ENCODE results near the gene SCAF8. TPM values are rescaled to one million over a fixed set of nuclear protein-coding genes. Genes with fewer than 3 reads are reported as not detected.
"Not testable (repeated sequence)": the region's sequence is repeated elsewhere in the genome, so short reads cannot be mapped to it uniquely, and the experiment has no call there.

Gene SCAF8
- total RNA-seq, 1 experiment from 2014 or later: 49.5 TPM

DNA sequence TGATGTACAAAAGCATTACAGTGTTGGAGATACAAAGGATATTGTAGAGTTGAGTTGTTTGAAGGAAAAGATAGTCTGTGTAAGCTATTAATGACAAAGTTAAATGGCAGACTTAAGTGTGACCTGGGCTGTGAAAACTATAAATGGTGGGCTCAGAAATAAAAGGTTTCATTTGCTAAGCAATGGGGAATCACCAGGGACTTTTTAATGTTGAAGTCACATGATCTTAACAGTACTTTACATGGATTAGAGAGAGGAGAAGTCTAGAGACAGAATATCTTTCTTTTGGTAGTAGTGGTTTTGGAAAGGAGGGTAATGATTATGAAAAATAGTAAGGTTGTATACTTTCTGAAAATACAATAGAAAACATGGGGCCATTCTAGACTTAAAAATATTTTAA lies 67.1 kb downstream of the SCAF8 start:
- Histone ChIP-seq H3K9me3 (ENCODE audit: low read depth, low read length, poor library complexity, severe bottlenecking) (no peaks in the 10 kb centered on the region), H3K27ac (ENCODE audit: low read depth, low read length, poor library complexity, severe bottlenecking) (no peak overlapping the region), H3K27me3 (replicated peaks; ENCODE audit: insufficient read depth, low read depth, low read length, poor library complexity) (no peaks in the 10 kb centered on the region), H3K4me1 (ENCODE audit: insufficient read depth, low read length, poor library complexity, severe bottlenecking) (no peaks in the 10 kb centered on the region), H3K4me3 (ENCODE audit: low read depth, low read length, poor library complexity, severe bottlenecking) (no peak overlapping the region), H3K36me3 (ENCODE audit: insufficient read depth, low read length, poor library complexity, severe bottlenecking) (peaks cover 36% of the 10 kb centered on the region)
- ChIA-PET POLR2A (ENCODE audit: low non-redundant PET) (no interaction called here), CTCF (no interaction called here)
- no TSS peak for BruUV-seq (replicated peaks)
- intact Hi-C loops (cut with micrococcal nuclease; ENCODE audit: unreplicated experiment): no loop called here
- TF ChIP-seq, protein P1, sequence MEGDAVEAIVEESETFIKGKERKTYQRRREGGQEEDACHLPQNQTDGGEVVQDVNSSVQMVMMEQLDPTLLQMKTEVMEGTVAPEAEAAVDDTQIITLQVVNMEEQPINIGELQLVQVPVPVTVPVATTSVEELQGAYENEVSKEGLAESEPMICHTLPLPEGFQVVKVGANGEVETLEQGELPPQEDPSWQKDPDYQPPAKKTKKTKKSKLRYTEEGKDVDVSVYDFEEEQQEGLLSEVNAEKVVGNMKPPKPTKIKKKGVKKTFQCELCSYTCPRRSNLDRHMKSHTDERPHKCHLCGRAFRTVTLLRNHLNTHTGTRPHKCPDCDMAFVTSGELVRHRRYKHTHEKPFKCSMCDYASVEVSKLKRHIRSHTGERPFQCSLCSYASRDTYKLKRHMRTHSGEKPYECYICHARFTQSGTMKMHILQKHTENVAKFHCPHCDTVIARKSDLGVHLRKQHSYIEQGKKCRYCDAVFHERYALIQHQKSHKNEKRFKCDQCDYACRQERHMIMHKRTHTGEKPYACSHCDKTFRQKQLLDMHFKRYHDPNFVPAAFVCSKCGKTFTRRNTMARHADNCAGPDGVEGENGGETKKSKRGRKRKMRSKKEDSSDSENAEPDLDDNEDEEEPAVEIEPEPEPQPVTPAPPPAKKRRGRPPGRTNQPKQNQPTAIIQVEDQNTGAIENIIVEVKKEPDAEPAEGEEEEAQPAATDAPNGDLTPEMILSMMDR (conservative IDR thresholded peaks at IDR 0.05; ENCODE audit: low read depth, low read length): no peak
- TF ChIP-seq EZH2 (IDR thresholded peaks at IDR 0.05; ENCODE audit: borderline replicate concordance, low read depth, low read length, poor library complexity, severe bottlenecking): no peak
- no peak for DNase-seq (ENCODE audit: low spot score)

- ChIA-PET CTCF (interaction anchor here (1.5 to 3.1 kb wide), 2 partner anchors 100 to 130 kb away, joined by 6 to 24 read pairs; no protein-coding TSS in a partner anchor), POLR2A (ENCODE audit: low non-redundant PET) (interaction anchor here (0.7 to 0.9 kb wide), 2 partner anchors 130 to 363 kb away, joined by 3 to 7 read pairs; no protein-coding TSS in a partner anchor)
- BruUV-seq (replicated peaks): no TSS peak
Observed at GRCh38 chr6:154805288-154805911, 72.2 kb downstream of the SCAF8 start.

GRCh38 chr6:154806804-154807203 lies 73.6 kb downstream of the SCAF8 start:
- H3K27me3 ChIP-seq (replicated peaks; ENCODE audit: insufficient read depth, low read depth, low read length, poor library complexity): no peaks in the 10 kb centered on the region
- no peak overlapping the region for H3K4me3 ChIP-seq (ENCODE audit: low read depth, low read length, poor library complexity, severe bottlenecking)
- no peak for TF ChIP-seq EZH2 (IDR thresholded peaks at IDR 0.05; ENCODE audit: borderline replicate concordance, low read depth, low read length, poor library complexity, severe bottlenecking)
- TF ChIP-seq, protein P1 (conservative IDR thresholded peaks at IDR 0.05; ENCODE audit: low read depth, low read length): no peak
- DNase-seq (ENCODE audit: low spot score): no peak
- POLR2A ChIA-PET (ENCODE audit: low non-redundant PET): interaction anchor here (0.6 kb wide), 1 partner anchor 234 kb away, joined by 11 read pairs; no protein-coding TSS in a partner anchor
- peaks cover 93% of the 10 kb centered on the region for H3K36me3 ChIP-seq (ENCODE audit: insufficient read depth, low read length, poor library complexity, severe bottlenecking)
- no peaks in the 10 kb centered on the region for H3K9me3 ChIP-seq (ENCODE audit: low read depth, low read length, poor library complexity, severe bottlenecking)
- CTCF ChIA-PET: interaction anchor here (1.5 to 3.1 kb wide), 2 partner anchors 101 to 131 kb away, joined by 3 to 24 read pairs; no protein-coding TSS in a partner anchor
- BruUV-seq (replicated peaks): no TSS peak
- H3K27ac ChIP-seq (ENCODE audit: low read depth, low read length, poor library complexity, severe bottlenecking): no peak overlapping the region
- intact Hi-C loops (cut with micrococcal nuclease; ENCODE audit: unreplicated experiment): loop anchor here (5.0 kb wide), 1 partner anchor 655 kb away; no protein-coding TSS in a partner anchor
- no peaks in the 10 kb centered on the region for H3K4me1 ChIP-seq (ENCODE audit: insufficient read depth, low read length, poor library complexity, severe bottlenecking)

More at GRCh38 chr6:154805288-154805911, 72.2 kb downstream of the SCAF8 start:
- Histone ChIP-seq H3K9me3 (ENCODE audit: low read depth, low read length, poor library complexity, severe bottlenecking) (no peaks in the 10 kb centered on the region), H3K27ac (ENCODE audit: low read depth, low read length, poor library complexity, severe bottlenecking) (no peak overlapping the region), H3K36me3 (ENCODE audit: insufficient read depth, low read length, poor library complexity, severe bottlenecking) (peaks cover 78% of the 10 kb centered on the region), H3K4me3 (ENCODE audit: low read depth, low read length, poor library complexity, severe bottlenecking) (no peak overlapping the region), H3K4me1 (ENCODE audit: insufficient read depth, low read length, poor library complexity, severe bottlenecking) (no peaks in the 10 kb centered on the region), H3K27me3 (replicated peaks; ENCODE audit: insufficient read depth, low read depth, low read length, poor library complexity) (no peaks in the 10 kb centered on the region)
- DNase-seq (ENCODE audit: low spot score): peak; percentile 61
- intact Hi-C loops (cut with micrococcal nuclease; ENCODE audit: unreplicated experiment): loop anchor here (1.0 to 5.0 kb wide), 3 partner anchors 72 to 653 kb away; partner anchors contain the start of gene SCAF8
- TF ChIP-seq EZH2 (IDR thresholded peaks at IDR 0.05; ENCODE audit: borderline replicate concordance, low read depth, low read length, poor library complexity, severe bottlenecking): no peak
- TF ChIP-seq, protein P1 (conservative IDR thresholded peaks at IDR 0.05; ENCODE audit: low read depth, low read length): peak; percentile 55

DNA sequence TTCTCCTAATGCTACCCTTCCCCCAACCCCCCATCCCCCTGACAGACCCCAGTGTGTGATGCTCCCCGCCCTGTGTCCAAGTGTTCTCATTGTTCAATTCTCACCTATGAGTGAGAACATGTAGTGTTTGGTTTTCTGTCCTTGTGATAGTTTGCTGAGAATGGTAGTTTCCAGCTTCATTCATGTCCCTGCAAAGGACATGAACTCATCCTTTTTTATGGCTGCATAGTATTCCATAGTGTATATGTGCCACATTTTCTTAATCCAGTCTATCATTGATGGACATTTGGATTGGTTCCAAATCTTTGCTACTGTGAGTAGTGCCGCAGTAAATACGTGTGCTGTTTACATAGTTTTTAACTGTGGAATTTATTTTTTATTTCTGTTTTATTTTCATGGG lies 78.4 kb downstream of the SCAF8 start:
- BruUV-seq (replicated peaks); H3K4me3 ChIP-seq (ENCODE audit: low read depth, low read length, poor library complexity, severe bottlenecking); H3K27me3 ChIP-seq (replicated peaks; ENCODE audit: insufficient read depth, low read depth, low read length, poor library complexity); H3K27ac ChIP-seq (ENCODE audit: low read depth, low read length, poor library complexity, severe bottlenecking); H3K4me1 ChIP-seq (ENCODE audit: insufficient read depth, low read length, poor library complexity, severe bottlenecking); H3K9me3 ChIP-seq (ENCODE audit: low read depth, low read length, poor library complexity, severe bottlenecking); intact Hi-C loops (cut with micrococcal nuclease; ENCODE audit: unreplicated experiment); POLR2A ChIA-PET (ENCODE audit: low non-redundant PET); DNase-seq (ENCODE audit: low spot score): not testable (repeated sequence)
- CTCF ChIA-PET: interaction anchor here (0.6 kb wide), 2 partner anchors 57 to 121 kb away, joined by 5 to 8 read pairs; no protein-coding TSS in a partner anchor
- peaks cover 84% of the 10 kb centered on the region for H3K36me3 ChIP-seq (ENCODE audit: insufficient read depth, low read length, poor library complexity, severe bottlenecking)

All from A673 (cell line).